ENCODE results near the gene PNPLA7.

Gene PNPLA7

GRCh38 chr9:137486545-137487453 lies 63.4 kb downstream of the PNPLA7 start:
- no peak overlapping the region for H3K4me3 ChIP-seq (replicated peaks in 1 of 2; ENCODE audit: low read depth in 2 of 2, low read length in 2 of 2)
- no peak for TF ChIP-seq CTCF (IDR thresholded peaks at IDR 0.05; ENCODE audit: low read depth, low read length)
- no peak for DNase-seq (ENCODE audit: low read depth in 2 of 2)

GRCh38 chr9:137486141-137486490 lies 64.1 kb downstream of the PNPLA7 start:
- H3K4me3 ChIP-seq (replicated peaks in 1 of 2; ENCODE audit: low read depth in 2 of 2, low read length in 2 of 2): no peak overlapping the region
- TF ChIP-seq CTCF (IDR thresholded peaks at IDR 0.05; ENCODE audit: low read depth, low read length): no peak
- DNase-seq (ENCODE audit: low read depth in 2 of 2): no peak

GRCh38 chr9:137485343-137486140 lies 64.7 kb downstream of the PNPLA7 start:
- no peak for DNase-seq (ENCODE audit: low read depth in 2 of 2)
- no peak for TF ChIP-seq CTCF (IDR thresholded peaks at IDR 0.05; ENCODE audit: low read depth, low read length)
- H3K4me3 ChIP-seq (replicated peaks in 1 of 2; ENCODE audit: low read depth in 2 of 2, low read length in 2 of 2): no peak overlapping the region

GRCh38 chr9:137484551-137485315 lies 65.5 kb downstream of the PNPLA7 start:
- TF ChIP-seq CTCF (IDR thresholded peaks at IDR 0.05; ENCODE audit: low read depth, low read length): no peak
- no peak for DNase-seq (ENCODE audit: low read depth in 2 of 2)
- H3K4me3 ChIP-seq (replicated peaks in 1 of 2; ENCODE audit: low read depth in 2 of 2, low read length in 2 of 2): no peak overlapping the region

GRCh38 chr9:137482094-137482781 lies 68.0 kb downstream of the PNPLA7 start:
- H3K4me3 ChIP-seq (replicated peaks in 1 of 2; ENCODE audit: low read depth in 2 of 2, low read length in 2 of 2): no peak overlapping the region
- TF ChIP-seq CTCF (IDR thresholded peaks at IDR 0.05; ENCODE audit: low read depth, low read length): no peak

More at GRCh38 chr9:137482094-137482781, 68.0 kb downstream of the PNPLA7 start:
- peak; percentile 76 to 78 for DNase-seq (ENCODE audit: low read depth in 2 of 2)

All from cardiac fibroblast (primary cell).